Stomach (tissue), 9 donors: ENCODE data around the gene REC8. TPM values are rescaled to one million over a fixed set of nuclear protein-coding genes. Genes with fewer than 3 reads are reported as not detected.

Experiments
- DNase-seq, 2 donors: peaks; one replicate each; pipeline versions ENCODE4 v3.0.0 to v3.0.0-alpha.2; 2013 to 2019
- H3K27ac ChIP-seq, 5 donors: fragments of 200-600 bp in 4 of 5; sonication (generic) in 4 of 5; one replicate each; pipeline ENCODE4 v1.5.1; 2013 to 2019; ENCODE audit warnings: mild to moderate bottlenecking in 1 of 5, moderate library complexity in 1 of 5
- H3K27me3 ChIP-seq, 3 donors: fragments of 200-600 bp; sonication (generic); one replicate each; pipeline ENCODE4 v1.5.1; 2017 to 2019; ENCODE audit warnings: mixed run types in 1 of 3
- H3K36me3 ChIP-seq, 4 donors: fragments of 200-600 bp; sonication (generic); 1 replicate in 3 of 4; 2 replicates in 1 of 4; pipeline ENCODE4 v1.5.1; 2016 to 2019
- H3K4me1 ChIP-seq, 4 donors: fragments of 200-600 bp; sonication (generic); one replicate each; pipeline ENCODE4 v1.5.1; 2016 to 2019
- H3K4me3 ChIP-seq, 4 donors: fragments of 200-600 bp; sonication (generic) in 3 of 4; one replicate each; pipeline ENCODE4 v1.5.1; 2016 to 2019; ENCODE audit warnings: mild to moderate bottlenecking in 1 of 4
- H3K9me3 ChIP-seq, 4 donors: fragments of 200-600 bp; sonication (generic); one replicate each; pipeline ENCODE4 v1.5.1; 2016 to 2019
- CTCF ChIP-seq, 7 experiments: fragments of 450-650 bp in 4 of 7; fragments of 200-600 bp in 3 of 7; sonication (generic) in 3 of 7; IDR thresholded peaks; one replicate each; pipeline ENCODE4 v1.5.1; 2016 to 2019; ENCODE audit warnings: antibody characterized with exemption in 7 of 7, control low read depth in 2 of 7, mild to moderate bottlenecking in 1 of 7
- EP300 ChIP-seq: sonication (generic); formaldehyde crosslinking; IDR thresholded peaks from one replicate; pipeline ENCODE4 v1.6.1; 2017; ENCODE audit warnings: antibody characterized with exemption
- POLR2A ChIP-seq, 4 donors: fragments of 450-650 bp; IDR thresholded peaks; one replicate each; pipeline ENCODE4 v1.6.1; 2016; ENCODE audit warnings: antibody characterized with exemption in 4 of 4, control low read depth in 2 of 4, mild to moderate bottlenecking in 1 of 4, moderate library complexity in 1 of 4
- POLR2AphosphoS5 ChIP-seq, 3 donors: sonication (generic); formaldehyde crosslinking; IDR thresholded peaks; one replicate each; pipeline ENCODE4 v1.6.1; 2016; ENCODE audit warnings: antibody characterized with exemption in 3 of 3
- WGBS, 5 donors: extraction: QIAGEN DNeasy Blood & Tissue Kit in 3 of 5; methylation state at CpG; one replicate each; pipeline versions ENCODE4 v1.1.5 to v1.1.7; 2013 to 2018; 5-methylcytosine and 5-hydroxymethylcytosine counted together
- intact Hi-C: fragments of 100-400 bp; cut with DNase I; formaldehyde crosslinking; loops from one replicate; pipeline ENCODE4 v1.15.1; 2023; ENCODE audit warnings: low total_unique reads
- polyA plus RNA-seq, 3 donors: library from polyadenylated mRNA; stranded (reverse); fragments of 200-250 nt; gene quantifications; one replicate each; pipeline ENCODE4 v1.2.3, GENCODE V29; 2013
- total RNA-seq, 5 donors: library from RNA; depleted of rRNA; stranded (reverse); fragments of >200 nt; gene quantifications; one replicate each; pipeline versions ENCODE4 v1.1.0 to v1.2.3, GENCODE V29; 2014 to 2016
- donor health status: healthy with polysubstance abuse.
- donor health status: Bipolar disorder and iron deficiency.
- donor health status: healthy.

The REC8 gene
- total and polyA plus RNA-seq, 8 donors: 14.5 to 122 (median 42.1) TPM

- no peak for DNase-seq
- Histone ChIP-seq H3K27me3 (no peaks in the 10 kb centered on the region), H3K4me1 (no peaks in the 10 kb centered on the region), H3K36me3 (peaks cover 57 to 65% (median 62%) of the 10 kb centered on the region in 4 donors), H3K9me3 (no peaks in the 10 kb centered on the region), H3K27ac (no peak overlapping the region), H3K4me3 (no peak overlapping the region)
- TF ChIP-seq POLR2A (IDR thresholded peaks at IDR 0.05): no peak
- TF ChIP-seq EP300: no peak
- TF ChIP-seq CTCF (IDR thresholded peaks at IDR 0.05): no peak
- TF ChIP-seq POLR2AphosphoS5 (IDR thresholded peaks at IDR 0.05): no peak
- intact Hi-C loops: no loop called here
- 85 to 88% (median 86%) methylated on average over 9 of the region's 9 CpGs for WGBS, 5 donors
These were observed 48.2 kb upstream of the REC8 start for GRCh38 chr14:24123424-24124417.

GRCh38 chr14:24126939-24127338, 44.9 kb upstream of the REC8 start:
- Histone ChIP-seq H3K36me3 (peaks cover 26 to 32% (median 29%) of the 10 kb centered on the region in 4 donors), H3K4me1 (peaks cover 0 to 15% (median 12%) of the 10 kb centered on the region in 4 donors), H3K9me3 (no peaks in the 10 kb centered on the region), H3K27ac (no peak overlapping the region), H3K27me3 (no peaks in the 10 kb centered on the region), H3K4me3 (no peak overlapping the region)
- no peak for DNase-seq
- TF ChIP-seq EP300 (no peak), POLR2AphosphoS5 (IDR thresholded peaks at IDR 0.05) (no peak), POLR2A (IDR thresholded peaks at IDR 0.05) (no peak), CTCF (IDR thresholded peaks at IDR 0.05) (no peak)
- intact Hi-C loops: no loop called here

- intact Hi-C loops: no loop called here
- H3K4me1 ChIP-seq: peaks cover 0 to 22% (median 19%) of the 10 kb centered on the region in 4 donors
- H3K27me3 ChIP-seq: no peaks in the 10 kb centered on the region
- 83 to 95% (median 90%) methylated on average over 2 of the region's 2 CpGs for WGBS, 5 donors
- H3K4me3 ChIP-seq: no peak overlapping the region
- no peak for TF ChIP-seq POLR2AphosphoS5 (IDR thresholded peaks at IDR 0.05)
- no peak for TF ChIP-seq EP300
- no peak for TF ChIP-seq POLR2A (IDR thresholded peaks at IDR 0.05)
- no peak overlapping the region for H3K27ac ChIP-seq
- peaks cover 18 to 25% (median 22%) of the 10 kb centered on the region in 4 donors for H3K36me3 ChIP-seq
- DNase-seq: no peak
- H3K9me3 ChIP-seq: no peaks in the 10 kb centered on the region
These were observed 44.2 kb upstream of the REC8 start for GRCh38 chr14:24127673-24128072.

GRCh38 chr14:24129410-24129998, 42.4 kb upstream of the REC8 start:
- intact Hi-C loops: no loop called here
- H3K4me1 ChIP-seq: peaks cover 0 to 25% (median 22%) of the 10 kb centered on the region in 4 donors
- no peak overlapping the region for H3K27ac ChIP-seq
- WGBS, 5 donors: 87 to 96% (median 96%) methylated on average over 8 of the region's 8 CpGs
- DNase-seq: no peak
- H3K36me3 ChIP-seq: peaks cover under 1 to 7% (median 4%) of the 10 kb centered on the region in 4 donors
- no peaks in the 10 kb centered on the region for H3K9me3 ChIP-seq
- TF ChIP-seq POLR2A (IDR thresholded peaks at IDR 0.05): no peak
- TF ChIP-seq POLR2AphosphoS5 (IDR thresholded peaks at IDR 0.05): no peak
- TF ChIP-seq CTCF (IDR thresholded peaks at IDR 0.05): no peak
- no peak for TF ChIP-seq EP300
- no peaks in the 10 kb centered on the region for H3K27me3 ChIP-seq
- H3K4me3 ChIP-seq: no peak overlapping the region
